ACC112 (cell line): ENCODE results near the gene SLC1A4.
A peak's percentile ranks its signal among the peaks of the same experiment; 100 is the strongest.

ENCODE experiments used
- H2AFZ ChIP-seq: fragments of 200-600 bp; sonication (generic); one replicate; pipeline ENCODE4 v1.6.0; 2017; ENCODE audit warnings: antibody characterized with exemption, low read length; ENCODE audit not compliant: unreplicated experiment
- H3K27ac ChIP-seq: fragments of 200-600 bp; sonication (generic); 2 replicates; pipeline ENCODE4 v1.5.1; 2014; ENCODE audit warnings: low read depth, mild to moderate bottlenecking, antibody characterized with exemption, low read length, moderate library complexity
- H3K27me3 ChIP-seq: fragments of 200-600 bp; sonication (generic); 2 replicates; pipeline ENCODE4 v1.6.1; 2014; ENCODE audit warnings: mild to moderate bottlenecking, antibody characterized with exemption, low read length, moderate library complexity, mixed read lengths; ENCODE audit not compliant: insufficient read depth
- H3K36me3 ChIP-seq: fragments of 200-600 bp; sonication (generic); 2 replicates; pipeline ENCODE4 v1.6.1; 2016; ENCODE audit warnings: mild to moderate bottlenecking, antibody characterized with exemption, low read length, moderate library complexity, mixed read lengths; ENCODE audit not compliant: insufficient read depth
- H3K4me1 ChIP-seq: fragments of 200-600 bp; sonication (generic); one replicate; pipeline ENCODE4 v1.6.1; 2016; ENCODE audit warnings: low read length, mixed read lengths; ENCODE audit not compliant: insufficient read depth, unreplicated experiment, control insufficient read depth
- H3K4me3 ChIP-seq: fragments of 200-600 bp; sonication (generic); 2 replicates; pipeline ENCODE4 v1.5.1; 2014; ENCODE audit warnings: mild to moderate bottlenecking, low read depth, low read length
- H3K79me2 ChIP-seq: fragments of 200-600 bp; sonication (generic); one replicate; pipeline ENCODE4 v1.6.0; 2016; ENCODE audit warnings: low read length; ENCODE audit not compliant: control insufficient read depth, unreplicated experiment, insufficient read depth

Gene SLC1A4

GRCh38 chr2:64989126-64989981 is at the start of gene SLC1A4:
Gene SLC1A4 (plus strand): TSS chr2:64989399. CDS start chr2:64989644, 245 bp downstream.
- Histone ChIP-seq H3K27me3 (peaks cover 14% of the 10 kb centered on the region; the same call in 1 of the 2 replicates), H3K27ac (peak within 1 kb of the TSS; percentile 92), H3K4me1 (peaks cover 9% of the 10 kb centered on the region), H3K36me3 (no peaks in the 10 kb centered on the region), H2AFZ (peak within 1 kb of the TSS; percentile 96), H3K79me2 (no peaks in the 10 kb centered on the region), H3K4me3 (peak within 1 kb of the TSS; percentile 88)

- Histone ChIP-seq H2AFZ (no peak overlapping the region), H3K79me2 (no peaks in the 10 kb centered on the region), H3K4me3 (no peak overlapping the region), H3K27me3 (peaks cover 7% of the 10 kb centered on the region; the same call in 1 of the 2 replicates), H3K27ac (no peak overlapping the region), H3K36me3 (no peaks in the 10 kb centered on the region), H3K4me1 (no peaks in the 10 kb centered on the region)
Observed at GRCh38 chr2:64941143-64941542, 48.1 kb upstream of the SLC1A4 start.

DNA sequence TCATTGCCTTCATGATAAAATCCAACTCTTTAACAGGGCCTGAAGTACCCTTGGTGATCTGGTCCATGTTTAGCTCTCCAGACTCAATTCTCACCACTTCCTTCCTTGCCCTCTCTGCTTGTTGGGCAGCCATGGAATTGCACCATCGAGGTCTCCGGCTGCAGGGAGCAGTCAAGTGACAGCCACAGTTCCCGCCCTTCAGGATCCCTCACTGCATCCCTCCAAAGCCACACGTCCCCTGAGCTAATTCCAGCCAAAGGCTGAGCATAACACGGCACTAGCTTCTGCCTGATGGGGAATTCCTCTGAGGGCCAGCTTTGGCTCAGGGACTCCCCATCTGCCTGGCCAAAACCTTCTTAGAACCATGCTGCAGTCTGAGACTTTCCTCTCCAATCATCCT is 47.4 kb upstream of the SLC1A4 start:
- H3K27ac ChIP-seq: no peak overlapping the region
- H3K4me3 ChIP-seq: no peak overlapping the region
- H3K36me3 ChIP-seq: no peaks in the 10 kb centered on the region
- no peak overlapping the region for H2AFZ ChIP-seq
- no peaks in the 10 kb centered on the region for H3K79me2 ChIP-seq
- no peaks in the 10 kb centered on the region for H3K4me1 ChIP-seq
- H3K27me3 ChIP-seq: peaks cover under 1% of the 10 kb centered on the region; the same call in 1 of the 2 replicates

GRCh38 chr2:64942693-64943092 is 46.5 kb upstream of the SLC1A4 start:
- Histone ChIP-seq H3K27ac (no peak overlapping the region), H3K4me3 (no peak overlapping the region), H3K4me1 (no peaks in the 10 kb centered on the region)

DNA sequence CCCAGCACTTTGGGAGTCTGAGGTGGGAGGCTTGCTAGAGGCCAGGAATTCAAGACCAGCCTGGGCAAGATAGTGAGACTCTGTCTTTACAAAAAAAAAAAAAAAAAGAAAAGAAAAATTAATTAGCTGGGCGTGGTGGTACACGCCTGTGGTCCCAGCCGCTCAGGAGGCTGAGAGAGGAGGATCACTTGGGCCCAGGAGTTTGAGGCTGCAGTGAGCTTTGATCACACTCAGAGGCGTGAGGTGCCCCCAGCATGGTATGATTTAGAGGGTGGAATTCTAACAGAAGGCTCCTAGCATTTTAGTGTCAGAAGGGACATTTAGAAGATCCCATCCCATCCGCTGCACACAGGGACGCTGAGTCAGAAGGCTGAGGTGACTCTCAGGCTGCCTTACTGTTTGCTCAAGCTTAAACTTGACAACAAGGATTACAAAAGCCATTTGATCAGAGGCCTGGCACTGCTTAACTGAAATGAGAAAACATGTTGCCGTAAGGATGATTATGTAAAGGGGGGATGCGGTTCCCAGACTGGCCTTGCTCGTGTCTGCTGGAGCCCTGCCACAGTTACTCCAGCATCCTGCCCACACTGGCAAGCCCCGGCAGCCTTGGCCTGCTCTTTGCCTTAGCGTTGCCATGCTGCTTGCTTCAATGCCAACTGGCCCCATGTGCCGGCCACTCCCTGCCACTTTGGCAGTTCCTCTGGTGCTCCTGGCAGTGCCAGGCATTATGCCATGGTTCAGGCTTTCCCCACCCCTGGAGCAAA is 45.6 kb upstream of the SLC1A4 start:
- Histone ChIP-seq H3K4me3 (no peak overlapping the region), H3K4me1 (no peaks in the 10 kb centered on the region), H3K27ac (no peak overlapping the region)

More at GRCh38 chr2:64942693-64943092, 46.5 kb upstream of the SLC1A4 start:
- no peaks in the 10 kb centered on the region for H3K79me2 ChIP-seq
- H3K27me3 ChIP-seq: no peaks in the 10 kb centered on the region
- no peak overlapping the region for H2AFZ ChIP-seq
- H3K36me3 ChIP-seq: no peaks in the 10 kb centered on the region

DNA sequence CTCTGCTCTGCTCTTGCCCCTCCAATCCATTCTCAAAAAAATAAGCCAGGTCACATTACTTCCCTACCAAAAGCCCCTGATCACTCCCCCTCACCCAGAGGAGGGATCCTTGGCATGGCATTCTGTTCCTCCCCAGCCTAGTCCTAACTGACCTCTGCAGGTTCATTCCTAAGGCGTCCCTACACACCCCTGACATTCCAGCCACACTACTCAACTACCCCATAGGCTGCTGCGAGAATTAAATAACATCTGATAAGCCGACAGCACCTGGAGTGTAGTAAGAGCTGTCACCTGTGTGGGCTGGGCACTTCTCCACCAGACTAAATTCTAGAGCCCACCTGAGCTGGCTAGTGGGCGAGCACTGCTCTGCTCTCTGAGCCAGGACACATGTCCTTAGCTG is 44.7 kb upstream of the SLC1A4 start:
- Histone ChIP-seq H3K36me3 (no peaks in the 10 kb centered on the region), H3K4me1 (no peaks in the 10 kb centered on the region), H3K27ac (no peak overlapping the region), H2AFZ (no peak overlapping the region), H3K27me3 (no peaks in the 10 kb centered on the region), H3K4me3 (no peak overlapping the region), H3K79me2 (no peaks in the 10 kb centered on the region)

More for the DNA sequence above, 45.6 kb upstream of the SLC1A4 start:
- no peak overlapping the region for H2AFZ ChIP-seq
- no peaks in the 10 kb centered on the region for H3K36me3 ChIP-seq
- no peaks in the 10 kb centered on the region for H3K27me3 ChIP-seq
- H3K79me2 ChIP-seq: no peaks in the 10 kb centered on the region

DNA sequence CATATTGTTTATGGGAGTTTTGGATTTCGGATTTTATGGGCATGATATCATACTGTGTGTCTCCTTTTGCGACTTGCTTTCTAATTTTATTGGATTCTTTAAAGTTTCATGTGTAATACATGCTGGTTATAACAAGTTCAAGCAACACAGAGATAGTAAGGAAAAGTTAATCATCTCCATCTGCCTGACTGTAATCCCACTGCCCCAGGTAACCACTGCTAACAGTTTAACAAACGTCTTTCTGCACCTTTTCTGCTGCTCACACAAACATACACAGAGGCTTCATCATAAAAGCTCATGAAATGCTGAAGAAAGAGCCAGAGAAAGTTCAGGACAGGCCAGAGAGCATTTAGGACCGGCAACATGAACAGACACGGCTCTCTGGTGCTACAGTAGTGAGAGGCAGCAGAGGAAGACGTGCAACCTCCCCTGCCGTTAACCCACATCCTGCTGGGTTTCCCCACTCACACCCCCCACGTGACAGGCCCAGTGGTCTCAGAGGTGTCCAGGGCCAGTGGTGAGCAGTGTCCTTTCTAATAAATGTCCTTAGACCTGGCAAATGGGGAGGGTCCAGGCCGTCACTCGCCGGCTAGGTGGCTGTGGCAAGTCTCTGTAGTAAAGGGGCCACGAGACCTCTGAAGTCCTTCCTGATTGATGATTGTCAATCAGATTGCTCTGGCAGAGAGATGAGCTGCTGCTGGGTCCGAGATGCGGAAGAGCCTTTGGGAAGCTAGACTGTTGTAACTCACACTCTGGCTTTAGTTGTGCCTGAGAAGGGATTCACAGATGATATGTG is 43.0 kb upstream of the SLC1A4 start:
- Histone ChIP-seq H3K4me1 (peaks cover 1% of the 10 kb centered on the region), H3K36me3 (no peaks in the 10 kb centered on the region), H2AFZ (no peak overlapping the region), H3K79me2 (no peaks in the 10 kb centered on the region), H3K27ac (no peak overlapping the region), H3K4me3 (no peak overlapping the region), H3K27me3 (no peaks in the 10 kb centered on the region)

GRCh38 chr2:64946769-64947247 is 42.4 kb upstream of the SLC1A4 start:
- Histone ChIP-seq H3K27ac (no peak overlapping the region), H3K79me2 (no peaks in the 10 kb centered on the region), H3K36me3 (no peaks in the 10 kb centered on the region), H3K27me3 (no peaks in the 10 kb centered on the region), H3K4me3 (no peak overlapping the region), H2AFZ (no peak overlapping the region), H3K4me1 (peaks cover 7% of the 10 kb centered on the region)

- no peaks in the 10 kb centered on the region for H3K36me3 ChIP-seq
- H2AFZ ChIP-seq: no peak overlapping the region
- peaks cover 18% of the 10 kb centered on the region for H3K4me1 ChIP-seq
- no peaks in the 10 kb centered on the region for H3K79me2 ChIP-seq
- no peak overlapping the region for H3K27ac ChIP-seq
- no peaks in the 10 kb centered on the region for H3K27me3 ChIP-seq
- no peak overlapping the region for H3K4me3 ChIP-seq
Observed at GRCh38 chr2:64947885-64948284, 41.3 kb upstream of the SLC1A4 start.
